ENCODE data around the gene LRRC70. TPM values are rescaled to one million over a fixed set of nuclear protein-coding genes. Genes with fewer than 3 reads are reported as not detected.

Gene LRRC70
- total and polyA plus RNA-seq, 2 of the 8 experiments (the other 6 are each of a cell fraction or from before 2014, with no cell fraction given): 0.62 to 0.67 TPM

DNA sequence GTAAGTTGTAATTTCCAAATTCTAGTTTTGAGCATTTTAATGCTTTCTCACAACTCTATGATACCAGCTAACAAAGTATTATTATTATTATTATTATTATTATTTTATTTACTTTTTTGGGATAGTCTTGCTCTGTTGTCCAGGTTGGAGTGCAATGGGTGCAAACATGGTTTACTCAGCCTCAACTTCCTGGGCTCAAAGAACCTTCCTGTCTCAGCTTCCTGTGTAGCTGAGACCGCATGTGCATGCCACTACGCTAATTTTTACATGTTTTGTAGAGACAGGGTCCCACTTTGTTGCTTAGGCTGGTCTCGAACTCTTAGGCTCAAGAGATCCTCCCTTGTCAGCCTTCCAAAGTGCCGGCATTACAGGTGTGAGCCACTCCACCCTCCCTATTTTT lies 27.0 kb downstream of the LRRC70 start:
- H2BK120ac ChIP-seq (replicated peaks; ENCODE audit: low read depth, low read length): no peak overlapping the region
- no peak overlapping the region for H2BK15ac ChIP-seq (ENCODE audit: low read length)
- no peak overlapping the region for H2BK12ac ChIP-seq (ENCODE audit: low read depth, low read length)
- H3K79me2 ChIP-seq (ENCODE audit: control insufficient read depth in 1 of 2, insufficient read depth in 2 of 2, low read length in 2 of 2): no peaks in the 10 kb centered on the region
- no peak overlapping the region for H2BK20ac ChIP-seq (ENCODE audit: low read length)
- H3K23ac ChIP-seq (ENCODE audit: insufficient read length): no peak overlapping the region
- FAIRE-seq (no peak), DNase-seq (ENCODE audit: low read depth in 1 of 2, low spot score in 2 of 2) (no peak)
- WGBS, 2 experiments (ENCODE audit: extremely low coverage in 1 of 2, insufficient coverage in 1 of 2, insufficient read length in 1 of 2, insufficient replicate concordance in 2 of 2, low coverage in 1 of 2, low lambda C conversion rate in 2 of 2, missing lambda C conversion rate in 1 of 2): 93% methylated on average over 4 of the region's 4 CpGs; no CpG with 5 or more reads in 1 of the 2 experiments
- no peak overlapping the region for H3K14ac ChIP-seq (ENCODE audit: insufficient read length)
- ChIA-PET POLR2A (ENCODE audit: partially characterized antibody) (no interaction called here), CTCF (ENCODE audit: partially characterized antibody) (interaction anchor here (1.0 to 2.0 kb wide), 2 partner anchors 16 to 17 kb away, joined by 4 to 8 read pairs; no protein-coding TSS in a partner anchor)
- no peak overlapping the region for H3K4me3 ChIP-seq (ENCODE audit: extremely low read depth in 1 of 4, insufficient read depth in 2 of 4, low read depth in 3 of 4, low read length in 4 of 4)
- no peak overlapping the region for H2AFZ ChIP-seq (ENCODE audit: low read length)
- H4K5ac ChIP-seq (ENCODE audit: insufficient read length, low read depth, low read length): no peak overlapping the region
- no peak overlapping the region for H3K56ac ChIP-seq (replicated peaks; ENCODE audit: insufficient read length, low read depth, low read length)
- H4K20me1 ChIP-seq (replicated peaks in 1 of 2; ENCODE audit: control insufficient read depth in 1 of 2, insufficient read depth in 2 of 2, low read length in 2 of 2): peaks cover 0 to 3% of the 10 kb centered on the region in 2 experiments
- H4K91ac ChIP-seq (replicated peaks; ENCODE audit: insufficient read length, low read length): no peak overlapping the region
- no peak overlapping the region for H2AK5ac ChIP-seq (ENCODE audit: low read depth, low read length)
- H3K4me1 ChIP-seq (replicated peaks in 1 of 4; ENCODE audit: control insufficient read depth in 3 of 4, insufficient read depth in 4 of 4, low read length in 3 of 4): no peaks in the 10 kb centered on the region
- no peak overlapping the region for H3K18ac ChIP-seq (ENCODE audit: extremely low read depth, low read length)
- H3K36me3 ChIP-seq (ENCODE audit: control insufficient read depth in 2 of 4, insufficient read depth in 4 of 4, low read length in 3 of 4): 0 out of 8 replicates have a peak, but pooled peaks cover 0 to 2% (median 0%) of the 10 kb centered on the region in 4 experiments
- no peak overlapping the region for H4K8ac ChIP-seq (ENCODE audit: extremely low read depth, insufficient read depth, low read length)
- no peaks in the 10 kb centered on the region for H3K27me3 ChIP-seq (replicated peaks in 1 of 4; ENCODE audit: control insufficient read depth in 3 of 4, extremely low read depth in 1 of 4, insufficient read depth in 3 of 4, low read length in 3 of 4)
- no peaks in the 10 kb centered on the region for H3K9me3 ChIP-seq (ENCODE audit: insufficient read depth in 2 of 2, low read depth in 1 of 2, low read length in 1 of 2)
- no peak overlapping the region for H3K9ac ChIP-seq (replicated peaks in 1 of 4; ENCODE audit: extremely low read depth in 1 of 4, low read depth in 3 of 4, low read length in 3 of 4)
- no peak overlapping the region for H3K4me2 ChIP-seq (ENCODE audit: insufficient read depth in 1 of 2, low read depth in 2 of 2, low read length in 2 of 2)
- no peaks in the 10 kb centered on the region for H3K23me2 ChIP-seq (ENCODE audit: low read depth, low read length)
- no peaks in the 10 kb centered on the region for H3K79me1 ChIP-seq (ENCODE audit: low read depth, low read length)
- H2BK5ac ChIP-seq (ENCODE audit: low read depth, low read length): no peak overlapping the region
- H3K27ac ChIP-seq (ENCODE audit: low read depth, low read length): no peak overlapping the region
- H3K4ac ChIP-seq (replicated peaks; ENCODE audit: insufficient read length, low read depth, low read length): no peak overlapping the region
- TF ChIP-seq FOSL1 (IDR thresholded peaks at IDR 0.05; ENCODE audit: insufficient read depth, low read depth, low read length): no peak
- no peak for TF ChIP-seq TBP (IDR thresholded peaks at IDR 0.05; ENCODE audit: low read depth, low read length)
- TF ChIP-seq ZNF274 (IDR thresholded peaks at IDR 0.05; ENCODE audit: borderline replicate concordance, extremely low read depth, low read length): no peak
- TF ChIP-seq, protein P1, sequence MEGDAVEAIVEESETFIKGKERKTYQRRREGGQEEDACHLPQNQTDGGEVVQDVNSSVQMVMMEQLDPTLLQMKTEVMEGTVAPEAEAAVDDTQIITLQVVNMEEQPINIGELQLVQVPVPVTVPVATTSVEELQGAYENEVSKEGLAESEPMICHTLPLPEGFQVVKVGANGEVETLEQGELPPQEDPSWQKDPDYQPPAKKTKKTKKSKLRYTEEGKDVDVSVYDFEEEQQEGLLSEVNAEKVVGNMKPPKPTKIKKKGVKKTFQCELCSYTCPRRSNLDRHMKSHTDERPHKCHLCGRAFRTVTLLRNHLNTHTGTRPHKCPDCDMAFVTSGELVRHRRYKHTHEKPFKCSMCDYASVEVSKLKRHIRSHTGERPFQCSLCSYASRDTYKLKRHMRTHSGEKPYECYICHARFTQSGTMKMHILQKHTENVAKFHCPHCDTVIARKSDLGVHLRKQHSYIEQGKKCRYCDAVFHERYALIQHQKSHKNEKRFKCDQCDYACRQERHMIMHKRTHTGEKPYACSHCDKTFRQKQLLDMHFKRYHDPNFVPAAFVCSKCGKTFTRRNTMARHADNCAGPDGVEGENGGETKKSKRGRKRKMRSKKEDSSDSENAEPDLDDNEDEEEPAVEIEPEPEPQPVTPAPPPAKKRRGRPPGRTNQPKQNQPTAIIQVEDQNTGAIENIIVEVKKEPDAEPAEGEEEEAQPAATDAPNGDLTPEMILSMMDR (IDR thresholded peaks at IDR 0.05; ENCODE audit: control extremely low read depth in 1 of 3, insufficient read depth in 1 of 3, low read depth in 1 of 3, low read length in 3 of 3): no peak
- no peak for TF ChIP-seq HDAC6 (IDR thresholded peaks at IDR 0.05; ENCODE audit: low read depth, low read length)
- TF ChIP-seq KDM4A (IDR thresholded peaks at IDR 0.05; ENCODE audit: low read depth, low read length, severe bottlenecking): no peak
